22Rv1 (cell line): ENCODE measurements around the gene TMEM219.
"Not testable (repeated sequence)": the region's sequence is repeated elsewhere in the genome, so short reads cannot be mapped to it uniquely, and the experiment has no call there.

ENCODE experiments used
- CTCF ChIP-seq: fragments of 450-650 bp; IDR thresholded peaks from 2 replicates; pipeline ENCODE4 v1.5.1; 2017; ENCODE audit warnings: mild to moderate bottlenecking
- ZFX ChIP-seq: fragments of 450-650 bp; IDR thresholded peaks from 2 replicates; pipeline ENCODE4 v1.6.1; 2017; ENCODE audit warnings: antibody characterized with exemption, borderline replicate concordance

GRCh38 chr16:30012598-30012997 is 50.7 kb downstream of the TMEM219 start:
- TF ChIP-seq CTCF, ZFX: not testable (repeated sequence)
